Activated CD4-positive, alpha-beta T cell treated with anti-CD3 and anti-CD28 coated beads for 36 hours (primary cell): ENCODE results near the gene RAPGEF2. TPM values are rescaled to one million over a fixed set of nuclear protein-coding genes. Genes with fewer than 3 reads are reported as not detected.
"Not testable (repeated sequence)": the region's sequence is repeated elsewhere in the genome, so short reads cannot be mapped to it uniquely, and the experiment has no call there.

Experiments
- ATAC-seq: fragments of 200-7000 bp; cut with Tn5 transposase; one replicate; pipeline ENCODE4 v1.10.0; 2021; ENCODE audit warnings: mild to moderate bottlenecking, moderate library complexity
- CTCF ChIA-PET: fragments of 350-600 bp; sonication (Branson Sonifier 250); formaldehyde crosslinking; loops from one replicate; lab custom pipeline; 2021; ENCODE audit warnings: antibody characterized with exemption; lab: Charles Lee
- POLR2A ChIA-PET: fragments of 350-600 bp; sonication (Branson Sonifier 250); formaldehyde crosslinking; loops from one replicate; lab custom pipeline; 2021; ENCODE audit warnings: antibody characterized with exemption, inconsistent platforms; lab: Charles Lee
- DNase-seq: peaks from one replicate; pipeline ENCODE4 v3.0.0-alpha.2; 2020
- H3K27ac Mint-ChIP-seq: one replicate; pipeline ENCODE4 v1.8.0; 2021; ENCODE audit warnings: mixed read lengths
- H3K27me3 Mint-ChIP-seq: one replicate; pipeline ENCODE4 v1.8.0; 2021; ENCODE audit warnings: mixed read lengths
- H3K36me3 Mint-ChIP-seq: one replicate; pipeline ENCODE4 v1.8.0; 2021; ENCODE audit warnings: low read depth, mixed read lengths
- H3K4me1 Mint-ChIP-seq: one replicate; pipeline ENCODE4 v1.8.0; 2021; ENCODE audit warnings: mixed read lengths
- H3K4me3 Mint-ChIP-seq: one replicate; pipeline ENCODE4 v1.8.0; 2021; ENCODE audit warnings: mild to moderate bottlenecking, moderate library complexity, mixed read lengths
- H3K9me3 Mint-ChIP-seq: one replicate; pipeline ENCODE4 v1.8.0; 2021; ENCODE audit warnings: low read depth, mixed read lengths
- intact Hi-C, 2 experiments: fragments of 100-400 bp; cut with DNase I in 1 of 2; cut with micrococcal nuclease in 1 of 2; formaldehyde crosslinking; loops; one replicate each; pipeline versions ENCODE4 v1.14.2 to v1.15.1; 2022 to 2024; cut with DNase I, micrococcal nuclease
- total RNA-seq, 2 experiments: library from RNA; stranded (reverse); gene quantifications; one replicate each; pipeline ENCODE4 v1.2.3, GENCODE V29; 2021

RAPGEF2 gene
- total RNA-seq, 2 experiments from 2014 or later = 18.5 to 20.2 TPM

DNA sequence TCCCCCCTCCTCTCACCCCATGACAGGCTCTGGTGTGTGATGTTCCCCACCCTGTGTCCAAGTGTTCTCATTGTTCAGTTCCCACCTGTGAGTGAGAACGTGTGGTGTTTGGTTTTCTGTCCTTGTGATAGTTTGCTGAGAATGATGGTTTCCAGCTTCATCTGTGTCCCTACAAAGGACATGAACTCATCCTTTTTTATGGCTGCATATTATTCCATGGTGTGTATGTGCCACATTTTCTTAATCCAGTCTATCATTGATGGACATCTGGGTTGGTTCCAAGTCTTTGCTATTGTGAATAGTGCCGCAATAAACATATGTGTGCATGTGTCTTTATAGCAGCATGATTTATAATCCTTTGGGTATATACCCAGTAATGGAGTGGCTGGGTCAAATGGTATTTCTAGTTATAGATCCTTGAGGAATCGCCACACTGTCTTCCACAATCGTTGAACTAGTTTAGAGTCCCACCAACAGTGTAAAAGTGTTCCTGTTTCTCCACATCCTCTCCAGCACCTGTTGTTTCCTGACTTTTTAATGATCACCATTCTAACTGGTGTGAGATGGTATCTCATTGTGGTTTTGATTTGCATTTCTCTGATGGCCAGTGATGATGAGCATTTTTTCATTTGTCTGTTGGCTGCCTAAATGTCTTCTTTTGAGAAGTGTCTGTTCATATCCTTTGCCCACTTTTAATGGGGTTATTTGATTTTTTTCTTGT is 81.2 kb downstream of the RAPGEF2 start:
- H3K4me1 Mint-ChIP-seq = peaks cover 22% of the 10 kb centered on the region
- CTCF ChIA-PET = interaction anchor here (0.8 to 1.5 kb wide), 2 partner anchors 17 to 399 kb away, joined by 3 to 5 read pairs; no protein-coding TSS in a partner anchor
- ATAC-seq, H3K4me3 Mint-ChIP-seq, intact Hi-C loops, H3K27ac Mint-ChIP-seq, H3K27me3 Mint-ChIP-seq, POLR2A ChIA-PET, H3K36me3 Mint-ChIP-seq, H3K9me3 Mint-ChIP-seq, DNase-seq: not testable (repeated sequence)

DNA sequence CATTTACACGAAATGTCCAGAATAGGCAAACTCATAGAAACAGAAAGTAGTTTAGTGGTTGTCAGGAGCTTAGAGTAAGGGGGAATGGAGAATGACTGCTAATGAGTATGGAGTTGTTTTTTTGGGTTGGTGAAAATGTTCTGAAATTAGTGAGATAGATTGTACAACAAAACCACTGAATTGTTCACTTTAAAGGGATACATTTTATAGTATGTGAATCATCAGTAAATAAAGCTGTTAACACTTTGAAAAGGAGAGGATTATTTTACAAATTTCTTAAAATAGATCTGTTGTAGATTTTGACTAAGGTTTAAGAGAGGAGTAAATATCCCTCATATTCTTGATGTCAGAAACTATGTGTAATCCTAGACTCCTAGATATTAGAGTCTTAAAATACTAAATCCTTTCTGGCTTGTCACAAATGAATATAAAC is 82.7 kb downstream of the RAPGEF2 start:
- no peak overlapping the region for H3K4me3 Mint-ChIP-seq
- peaks cover 10% of the 10 kb centered on the region for H3K4me1 Mint-ChIP-seq
- peak; percentile 76 for ATAC-seq
- no peaks in the 10 kb centered on the region for H3K27me3 Mint-ChIP-seq
- intact Hi-C loops = no loop called here
- CTCF ChIA-PET = interaction anchor here (0.6 to 3.8 kb wide), 4 partner anchors 10 to 332 kb away, joined by 3 to 15 read pairs (median 4); no protein-coding TSS in a partner anchor
- H3K9me3 Mint-ChIP-seq = no peaks in the 10 kb centered on the region
- H3K36me3 Mint-ChIP-seq = peaks cover 2% of the 10 kb centered on the region
- no peak for DNase-seq
- H3K27ac Mint-ChIP-seq = peak overlapping the region; percentile 30
- POLR2A ChIA-PET = interaction anchor here (1.2 kb wide), 1 partner anchor 21 kb away, joined by 4 read pairs; no protein-coding TSS in a partner anchor

DNA sequence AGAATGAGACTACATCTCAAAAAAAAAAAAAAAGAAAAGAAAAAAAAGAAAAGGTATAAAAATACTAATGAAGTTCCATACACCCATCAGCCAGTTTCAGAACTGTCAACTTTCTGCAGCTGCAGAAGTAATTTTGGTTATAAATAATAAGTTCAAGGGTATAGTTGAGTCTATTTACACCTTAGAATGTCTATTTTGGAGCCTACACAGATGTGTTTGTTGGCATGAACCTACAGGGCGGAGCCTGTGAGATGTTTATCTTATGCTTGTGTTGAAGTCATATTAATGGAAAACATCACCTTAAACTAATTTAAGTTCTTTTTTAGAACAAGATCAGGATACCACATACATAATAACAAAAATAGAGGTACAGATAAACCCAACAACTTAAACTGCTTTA is 85.8 kb downstream of the RAPGEF2 start:
- CTCF ChIA-PET = interaction anchor here (2.0 to 3.8 kb wide), 2 partner anchors 14 to 18 kb away, joined by 4 to 15 read pairs; no protein-coding TSS in a partner anchor
- Mint-ChIP-seq H3K36me3 (peaks cover 2% of the 10 kb centered on the region), H3K4me3 (no peak overlapping the region), H3K9me3 (no peaks in the 10 kb centered on the region), H3K4me1 (peaks cover 10% of the 10 kb centered on the region), H3K27ac (no peak overlapping the region), H3K27me3 (no peaks in the 10 kb centered on the region)
- POLR2A ChIA-PET = no interaction called here
- DNase-seq (no peak), ATAC-seq (no peak)
- intact Hi-C loops = no loop called here

DNA sequence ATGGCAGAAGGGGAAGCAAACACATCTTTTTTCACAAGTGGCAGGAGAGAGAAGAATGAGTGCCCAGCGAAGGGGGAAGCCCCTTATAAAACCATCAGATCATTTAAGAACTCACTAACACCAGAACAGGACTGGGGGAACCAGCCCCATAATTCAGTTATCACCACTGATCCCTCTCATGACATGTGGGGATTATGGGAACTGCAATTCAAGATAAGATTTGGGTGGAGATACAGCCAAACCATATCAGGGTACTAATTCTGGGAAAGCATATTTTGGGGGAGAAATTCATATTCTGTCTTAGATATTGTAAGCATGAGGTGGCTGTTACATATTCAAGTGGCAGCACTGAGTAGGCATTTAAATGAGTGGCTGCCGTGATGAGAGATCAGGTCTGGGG is 87.8 kb downstream of the RAPGEF2 start:
- CTCF ChIA-PET = interaction anchor here (0.6 to 1.5 kb wide), 3 partner anchors 9 to 44 kb away, joined by 3 to 5 read pairs (median 3); no protein-coding TSS in a partner anchor
- intact Hi-C loops = no loop called here
- ATAC-seq = no peak
- POLR2A ChIA-PET = no interaction called here
- H3K9me3 Mint-ChIP-seq = no peaks in the 10 kb centered on the region
- H3K4me3 Mint-ChIP-seq = no peak overlapping the region
- no peak for DNase-seq
- peaks cover 1% of the 10 kb centered on the region for H3K4me1 Mint-ChIP-seq
- no peak overlapping the region for H3K27ac Mint-ChIP-seq
- H3K27me3 Mint-ChIP-seq = no peaks in the 10 kb centered on the region
- H3K36me3 Mint-ChIP-seq = peaks cover 8% of the 10 kb centered on the region

DNA sequence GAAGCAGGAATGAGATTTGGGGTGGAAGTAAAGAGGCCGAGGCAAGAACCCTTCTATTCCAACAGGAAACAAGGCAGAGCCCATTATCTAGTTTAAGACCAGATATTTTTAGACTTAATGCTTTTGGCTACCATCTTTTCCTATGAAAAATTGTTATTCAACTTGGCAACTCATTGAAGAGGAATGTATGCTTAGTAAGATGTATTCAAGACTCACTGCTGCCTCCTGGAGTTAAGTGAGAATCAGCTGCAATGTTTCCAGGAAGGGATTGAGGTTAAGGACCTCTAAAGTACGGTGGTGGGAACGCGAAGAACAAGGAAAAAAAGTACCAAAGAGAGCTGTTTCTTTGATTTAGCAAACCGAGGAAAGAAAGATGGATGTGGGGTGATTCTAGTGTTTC is 89.1 kb downstream of the RAPGEF2 start:
- intact Hi-C loops = no loop called here
- H3K9me3 Mint-ChIP-seq = no peaks in the 10 kb centered on the region
- H3K4me1 Mint-ChIP-seq = peaks cover 1% of the 10 kb centered on the region
- H3K36me3 Mint-ChIP-seq = peaks cover 8% of the 10 kb centered on the region
- H3K4me3 Mint-ChIP-seq = no peak overlapping the region
- ATAC-seq (no peak), DNase-seq (no peak)
- ChIA-PET POLR2A (no interaction called here), CTCF (interaction anchor here (0.5 to 1.7 kb wide), 10 partner anchors 9 to 523 kb away, joined by 3 to 5 read pairs (median 3); no protein-coding TSS in a partner anchor)
- H3K27ac Mint-ChIP-seq = no peak overlapping the region
- H3K27me3 Mint-ChIP-seq = no peaks in the 10 kb centered on the region

DNA sequence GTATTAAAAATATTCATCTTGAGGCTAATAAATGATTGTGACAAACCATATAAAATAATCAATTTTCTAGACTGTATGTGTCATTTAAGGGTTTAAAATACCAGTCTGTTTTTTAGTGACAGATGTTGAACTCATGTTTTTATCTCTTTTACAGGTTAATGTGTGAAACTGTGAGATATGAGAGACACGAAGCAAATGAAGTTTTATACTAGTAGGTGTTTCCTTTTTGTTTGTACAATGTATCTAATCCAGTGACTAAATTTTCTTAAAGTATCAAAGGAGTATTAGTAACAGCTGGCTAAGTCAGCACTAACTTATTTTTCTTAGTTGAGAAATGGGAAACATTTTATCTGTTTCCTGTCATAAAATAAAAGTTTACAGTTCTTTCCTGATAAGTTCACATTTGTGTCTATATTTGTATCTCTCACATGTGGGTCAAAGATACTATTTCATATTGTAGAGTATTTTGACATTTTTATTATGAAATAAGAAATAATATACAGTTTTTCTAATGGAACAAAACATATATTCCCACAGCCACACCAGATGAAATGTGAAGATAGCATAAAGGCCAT is 90.3 kb downstream of the RAPGEF2 start:
- Mint-ChIP-seq H3K27me3 (no peaks in the 10 kb centered on the region), H3K4me3 (no peak overlapping the region), H3K27ac (no peak overlapping the region), H3K9me3 (no peaks in the 10 kb centered on the region), H3K36me3 (peaks cover 8% of the 10 kb centered on the region), H3K4me1 (no peaks in the 10 kb centered on the region)
- ChIA-PET CTCF (interaction anchor here (0.7 to 1.7 kb wide), 4 partner anchors 8 to 226 kb away, joined by 3 to 5 read pairs (median 4); no protein-coding TSS in a partner anchor), POLR2A (no interaction called here)
- ATAC-seq = no peak
- no peak for DNase-seq
- intact Hi-C loops = no loop called here

DNA sequence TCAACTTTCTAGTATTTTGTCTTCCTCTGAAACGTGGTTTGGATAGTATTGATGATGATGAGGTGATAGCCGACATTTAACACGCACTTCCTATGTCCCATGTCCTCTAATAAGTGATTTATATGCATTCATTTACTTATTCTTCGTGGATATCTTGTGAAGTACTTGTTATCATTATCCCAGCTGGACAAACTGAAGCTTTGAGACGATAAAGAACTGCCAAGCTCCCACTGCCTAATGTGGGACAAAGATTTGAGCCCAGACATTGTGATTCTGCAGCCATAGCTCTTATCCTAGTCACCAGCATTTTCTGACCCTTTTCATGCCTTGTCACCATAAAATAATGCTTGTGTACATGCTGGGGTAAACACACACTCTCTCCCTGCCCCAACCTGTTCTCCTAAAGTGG is 92.5 kb downstream of the RAPGEF2 start:
- POLR2A ChIA-PET = no interaction called here
- ATAC-seq (no peak), DNase-seq (no peak)
- H3K36me3 Mint-ChIP-seq = peaks cover 8% of the 10 kb centered on the region
- H3K4me3 Mint-ChIP-seq = no peak overlapping the region
- CTCF ChIA-PET = interaction anchor here (1.1 kb wide), 1 partner anchor 9 kb away, joined by 3 read pairs; no protein-coding TSS in a partner anchor
- no peak overlapping the region for H3K27ac Mint-ChIP-seq
- H3K4me1 Mint-ChIP-seq = no peaks in the 10 kb centered on the region
- no peaks in the 10 kb centered on the region for H3K9me3 Mint-ChIP-seq
- intact Hi-C loops = no loop called here
- H3K27me3 Mint-ChIP-seq = no peaks in the 10 kb centered on the region

DNA sequence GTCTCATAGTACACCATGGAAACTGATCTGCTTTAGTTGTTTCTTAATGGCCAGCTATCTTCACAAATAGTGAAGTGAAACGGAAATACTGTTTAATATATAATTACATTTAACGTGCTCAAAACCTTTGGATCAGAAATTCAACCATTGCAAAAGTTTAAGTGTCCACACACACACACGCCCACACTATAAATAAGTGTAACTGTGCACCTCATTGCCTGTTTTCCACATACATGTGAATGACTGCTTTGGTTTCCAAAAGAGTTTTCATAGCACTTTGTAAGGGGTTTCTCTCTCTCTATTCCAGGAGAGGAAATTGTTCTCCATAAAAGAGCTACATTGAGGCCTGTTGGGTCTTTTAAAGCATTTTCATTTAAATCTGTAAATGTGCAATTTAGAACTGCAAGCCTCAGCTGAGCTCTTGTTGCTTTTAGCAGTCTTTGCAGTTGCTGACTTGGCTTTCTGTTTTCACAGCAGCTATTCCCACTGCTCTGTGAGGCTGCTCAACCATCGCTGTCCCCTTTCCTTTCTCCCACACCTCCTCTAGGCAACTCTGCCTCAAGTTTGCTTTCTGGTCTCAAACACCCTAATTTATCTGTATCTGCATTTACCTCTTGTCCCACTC is 94.5 kb downstream of the RAPGEF2 start:
- ATAC-seq = no peak
- Mint-ChIP-seq H3K4me1 (no peaks in the 10 kb centered on the region), H3K36me3 (peaks cover 8% of the 10 kb centered on the region), H3K4me3 (no peak overlapping the region), H3K9me3 (no peaks in the 10 kb centered on the region), H3K27me3 (no peaks in the 10 kb centered on the region), H3K27ac (peak overlapping the region; percentile 12)
- no peak for DNase-seq
- intact Hi-C loops = no loop called here
- ChIA-PET CTCF (interaction anchor here (0.6 to 1.3 kb wide), 3 partner anchors 10 to 437 kb away, joined by 3 to 6 read pairs (median 3); no protein-coding TSS in a partner anchor), POLR2A (no interaction called here)

DNA sequence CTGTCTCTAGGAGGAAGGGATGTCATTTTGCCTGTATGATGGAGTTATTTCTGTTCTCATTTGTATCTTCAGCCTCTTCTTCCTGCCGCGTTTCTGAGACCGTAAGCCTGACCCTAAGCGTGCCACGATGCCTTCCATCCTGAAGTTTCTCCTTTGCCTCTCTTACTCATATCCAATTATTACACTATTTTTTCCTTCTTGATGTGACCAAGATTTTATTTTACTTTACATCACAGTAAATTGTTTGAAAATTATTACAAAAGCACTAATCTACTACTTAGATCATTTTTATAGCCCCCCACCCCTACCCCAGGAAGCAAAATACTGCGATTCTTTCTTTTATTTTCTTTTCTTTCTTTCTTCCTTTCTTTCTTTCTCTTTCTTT is 95.0 kb downstream of the RAPGEF2 start:
- H3K4me1 Mint-ChIP-seq = peaks cover 2% of the 10 kb centered on the region
- DNase-seq (no peak), ATAC-seq (no peak)
- ChIA-PET CTCF (interaction anchor here (1.3 kb wide), 1 partner anchor 9 kb away, joined by 6 read pairs; no protein-coding TSS in a partner anchor), POLR2A (no interaction called here)
- peak overlapping the region; percentile 12 for H3K27ac Mint-ChIP-seq
- no peaks in the 10 kb centered on the region for H3K9me3 Mint-ChIP-seq
- intact Hi-C loops = no loop called here
- no peak overlapping the region for H3K4me3 Mint-ChIP-seq
- H3K27me3 Mint-ChIP-seq = no peaks in the 10 kb centered on the region
- peaks cover 8% of the 10 kb centered on the region for H3K36me3 Mint-ChIP-seq

DNA sequence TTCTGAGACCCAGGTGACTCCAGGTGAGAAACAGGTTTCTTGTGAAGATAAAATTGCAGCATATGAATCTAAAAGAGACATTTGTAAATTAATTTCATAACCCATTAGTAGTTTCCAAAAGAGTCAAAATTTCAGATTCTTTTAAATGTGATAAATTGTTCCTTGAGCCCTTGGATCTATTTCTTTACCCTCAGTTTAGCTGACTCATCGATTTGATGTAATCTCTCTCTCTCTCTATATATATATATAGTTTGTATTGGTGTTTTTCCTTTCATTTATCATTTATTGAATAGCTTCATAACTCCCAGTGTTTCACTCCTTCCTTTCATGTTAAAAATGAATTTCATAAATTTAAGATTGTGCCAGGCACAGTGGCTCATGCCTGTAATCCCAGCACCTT is 96.9 kb downstream of the RAPGEF2 start:
- intact Hi-C loops = loop anchor here in 1 of 2 experiments (5.0 to 10.0 kb wide), 2 partner anchors 125 to 247 kb away; no protein-coding TSS in a partner anchor
- ChIA-PET POLR2A (no interaction called here), CTCF (interaction anchor here (1.2 to 5.6 kb wide), 3 partner anchors 10 to 342 kb away, joined by 3 to 31 read pairs (median 3); no protein-coding TSS in a partner anchor)
- H3K27me3 Mint-ChIP-seq = no peaks in the 10 kb centered on the region
- peaks cover 16% of the 10 kb centered on the region for H3K4me1 Mint-ChIP-seq
- no peaks in the 10 kb centered on the region for H3K9me3 Mint-ChIP-seq
- DNase-seq (no peak), ATAC-seq (no peak)
- no peak overlapping the region for H3K27ac Mint-ChIP-seq
- H3K4me3 Mint-ChIP-seq = no peak overlapping the region
- peaks cover 4% of the 10 kb centered on the region for H3K36me3 Mint-ChIP-seq

DNA sequence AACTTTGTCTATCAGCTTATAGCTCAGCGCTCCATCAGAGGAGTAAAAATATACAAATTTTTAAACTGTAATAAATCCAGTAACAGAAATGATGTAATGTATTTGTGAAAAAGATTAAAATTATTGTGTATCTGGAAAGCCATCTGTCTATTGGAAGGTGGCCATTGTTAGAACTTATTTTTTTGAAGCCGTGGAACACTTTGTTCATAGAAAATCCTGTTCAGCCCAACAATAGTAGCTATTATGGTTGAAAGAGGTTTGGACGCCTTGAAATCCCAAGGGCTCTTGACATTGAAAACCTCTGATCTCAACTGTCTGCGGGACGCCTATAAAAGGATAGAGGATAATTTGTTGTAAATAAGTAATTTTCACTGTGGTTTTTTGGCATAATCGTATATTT is 98.3 kb downstream of the RAPGEF2 start:
- peaks cover 3% of the 10 kb centered on the region for H3K9me3 Mint-ChIP-seq
- ChIA-PET POLR2A (no interaction called here), CTCF (interaction anchor here (0.6 to 5.6 kb wide), 9 partner anchors 9 to 968 kb away, joined by 3 to 31 read pairs (median 5); no protein-coding TSS in a partner anchor)
- no peak for DNase-seq
- peaks cover 27% of the 10 kb centered on the region for H3K4me1 Mint-ChIP-seq
- no peak overlapping the region for H3K4me3 Mint-ChIP-seq
- no peak overlapping the region for H3K27ac Mint-ChIP-seq
- no peaks in the 10 kb centered on the region for H3K27me3 Mint-ChIP-seq
- H3K36me3 Mint-ChIP-seq = no peaks in the 10 kb centered on the region
- no peak for ATAC-seq
- intact Hi-C loops = loop anchor here in 1 of 2 experiments (5.0 to 10.0 kb wide), 2 partner anchors 126 to 246 kb away; no protein-coding TSS in a partner anchor
